HG03196 (cell line): ENCODE data around the gene GNG7.
"Not testable (repeated sequence)": the region's sequence is repeated elsewhere in the genome, so short reads cannot be mapped to it uniquely, and the experiment has no call there.

Experiments used
- ATAC-seq: cut with Tn5 transposase; IDR thresholded peaks from one replicate; pipeline ENCODE4 v1.9.1; 2021; ENCODE audit not compliant: unreplicated experiment

The GNG7 gene

GRCh38 chr19:2625434-2625833 is 77.1 kb downstream of the GNG7 start:
- ATAC-seq, result no peak

DNA sequence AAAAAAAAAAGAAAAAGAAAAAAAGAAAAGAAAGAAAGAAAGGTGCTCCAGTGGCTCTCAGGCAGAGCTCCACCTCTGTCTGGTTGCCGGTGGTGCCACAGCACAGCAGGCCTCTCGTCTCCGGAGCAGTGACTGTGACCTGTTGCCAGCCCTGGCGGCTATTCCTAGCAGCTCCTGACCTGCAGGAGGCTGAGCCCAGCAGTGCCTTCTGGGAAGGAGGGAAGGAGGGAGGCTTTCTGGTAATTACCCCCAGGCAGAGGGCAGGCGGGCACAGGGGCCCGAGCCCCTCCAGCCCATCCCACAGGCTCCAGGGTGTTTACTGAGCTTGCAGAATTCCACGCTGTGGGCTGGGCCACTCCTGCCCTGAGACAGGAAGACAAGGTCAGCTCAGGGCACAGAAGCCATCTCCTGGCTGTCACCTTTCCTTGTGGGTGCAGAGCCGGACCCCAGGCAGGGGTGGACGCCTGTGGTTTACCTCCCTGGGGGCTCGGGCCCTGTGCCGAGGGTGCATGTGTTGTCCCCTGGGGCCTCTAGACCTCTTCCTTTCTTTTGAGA is 77.9 kb downstream of the GNG7 start:
- ATAC-seq, result no peak

GRCh38 chr19:2623798-2624197 is 78.7 kb downstream of the GNG7 start:
- no peak for ATAC-seq

- ATAC-seq, result not testable (repeated sequence)
Measured at GRCh38 chr19:2622371-2622961, 80.0 kb downstream of the GNG7 start.

DNA sequence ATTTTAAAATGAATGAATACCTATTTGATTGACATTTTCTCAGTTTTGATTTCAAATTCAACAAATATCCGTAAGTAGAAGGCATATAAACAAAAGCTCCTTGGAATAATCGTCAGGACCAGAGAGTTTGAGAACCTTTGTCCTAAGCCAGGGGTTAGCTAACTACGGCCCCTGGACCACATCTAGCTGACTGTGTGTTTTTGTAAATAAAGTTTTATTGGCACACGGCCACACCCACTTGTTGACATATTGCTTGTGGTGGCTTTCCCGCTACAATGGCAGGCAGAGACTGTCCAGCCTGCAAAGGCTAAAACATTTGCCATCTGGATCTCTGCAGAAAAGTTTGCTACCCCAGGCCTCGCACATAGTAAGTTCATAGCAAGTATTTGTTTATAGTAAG is 83.4 kb downstream of the GNG7 start:
- no peak for ATAC-seq

- ATAC-seq, result no peak
Measured at GRCh38 chr19:2618611-2619010, 83.9 kb downstream of the GNG7 start.

DNA sequence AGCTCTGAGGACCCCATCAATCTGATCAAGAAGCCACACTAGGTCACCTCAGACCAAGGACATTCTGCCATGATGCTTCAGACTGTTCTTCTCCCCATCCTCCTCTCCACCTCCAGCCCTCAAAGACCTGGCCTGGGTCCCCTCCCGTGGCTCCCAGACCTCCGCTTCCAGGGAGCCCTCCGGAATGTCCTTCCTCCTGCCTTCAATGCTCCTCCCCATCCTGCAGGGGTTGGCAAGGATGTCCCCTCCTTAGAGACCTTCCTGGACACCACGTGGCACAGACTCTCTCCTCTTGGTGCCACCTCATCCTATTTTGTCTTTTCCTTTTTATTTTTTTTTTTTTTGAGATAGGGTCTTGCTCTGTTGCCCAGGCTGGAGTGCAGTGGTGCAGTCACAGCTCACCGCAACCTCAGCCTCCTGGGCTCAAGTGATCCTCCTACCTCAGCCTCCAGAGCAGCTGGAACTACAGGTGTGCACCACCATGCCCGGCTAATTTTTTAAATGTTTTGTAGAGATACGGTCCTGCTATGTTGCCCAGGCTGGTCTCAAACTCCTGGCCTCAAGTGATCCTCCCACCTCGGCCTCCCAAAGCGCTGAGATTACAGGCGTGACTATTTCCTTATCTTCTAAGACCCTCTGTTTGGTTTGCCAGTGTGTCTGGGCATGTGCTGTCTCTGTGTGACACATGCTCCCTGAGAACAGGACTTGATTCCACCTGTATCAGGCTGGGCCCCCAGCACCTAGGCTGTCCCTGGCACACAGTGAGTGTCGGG is 84.9 kb downstream of the GNG7 start:
- ATAC-seq, result no peak

DNA sequence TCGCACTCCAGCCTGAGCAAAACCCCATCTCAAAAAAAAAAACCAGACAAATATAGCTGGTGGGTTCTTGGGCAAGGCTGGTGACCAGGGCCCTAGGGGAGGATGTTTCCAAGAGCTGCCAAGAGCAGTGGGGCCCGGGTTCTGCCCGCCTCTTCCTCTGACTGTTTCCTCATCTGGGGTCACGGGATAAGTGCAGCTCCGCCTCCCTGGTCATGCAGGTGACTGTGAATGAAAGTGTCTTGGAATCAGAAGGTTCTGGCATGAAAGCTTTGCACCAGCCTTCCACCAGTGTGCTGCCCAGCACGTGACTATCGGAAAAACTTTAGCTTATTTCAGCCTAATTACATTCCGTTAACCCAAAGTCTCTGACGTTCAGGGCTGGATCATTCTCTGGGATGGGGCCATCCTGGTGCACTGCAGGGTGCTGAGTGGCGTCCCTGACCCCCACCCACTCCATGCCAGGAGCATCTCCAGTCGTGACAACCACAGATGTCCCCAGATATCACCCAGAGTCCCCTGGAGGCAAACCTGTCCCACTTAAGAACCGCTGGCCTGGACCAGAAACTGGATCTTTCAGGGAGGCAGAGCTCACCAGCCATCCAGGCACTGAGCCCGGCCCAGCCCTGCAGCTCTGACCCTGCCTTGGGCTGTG is 85.6 kb downstream of the GNG7 start:
- no peak for ATAC-seq

GRCh38 chr19:2615782-2616181 is 86.7 kb downstream of the GNG7 start:
- no peak for ATAC-seq

DNA sequence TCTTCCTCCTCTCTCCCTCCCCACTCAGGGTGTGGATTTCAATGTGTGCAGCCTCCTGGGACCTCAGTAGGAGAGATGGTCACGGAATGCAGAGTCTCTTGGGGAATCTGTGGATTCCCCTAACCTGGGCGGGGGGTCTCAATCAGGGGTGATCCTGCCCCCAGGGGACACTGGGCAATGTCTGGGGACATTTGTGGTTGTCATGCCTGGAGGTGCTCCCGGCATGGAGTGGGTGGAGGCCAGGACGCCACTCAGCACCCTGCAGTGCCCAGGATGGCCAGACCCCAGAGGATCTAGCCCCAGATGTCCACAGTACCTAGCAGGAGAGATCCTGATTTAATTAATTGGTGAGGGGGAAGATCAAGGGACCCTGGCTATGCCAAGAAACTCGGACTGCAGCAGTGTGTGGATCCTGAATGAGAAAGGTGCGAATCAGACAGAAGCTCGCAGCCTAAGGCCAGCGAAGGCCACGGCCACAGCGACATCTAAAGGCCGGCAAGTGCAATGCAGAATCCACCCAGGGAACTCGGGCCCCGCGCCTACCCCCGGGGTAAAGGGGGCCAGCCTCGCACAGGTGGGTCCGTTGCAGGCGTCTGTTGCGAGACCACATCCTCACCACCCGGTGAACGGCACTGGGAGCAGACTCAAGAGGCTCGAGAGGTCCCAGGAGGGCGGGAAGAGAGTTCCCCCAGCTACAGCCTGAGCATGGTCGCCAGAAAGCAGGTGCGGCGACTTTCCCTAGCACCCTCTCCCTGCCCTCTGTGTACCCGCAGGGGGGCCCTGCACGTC is 88.8 kb downstream of the GNG7 start:
- ATAC-seq, result no peak

DNA sequence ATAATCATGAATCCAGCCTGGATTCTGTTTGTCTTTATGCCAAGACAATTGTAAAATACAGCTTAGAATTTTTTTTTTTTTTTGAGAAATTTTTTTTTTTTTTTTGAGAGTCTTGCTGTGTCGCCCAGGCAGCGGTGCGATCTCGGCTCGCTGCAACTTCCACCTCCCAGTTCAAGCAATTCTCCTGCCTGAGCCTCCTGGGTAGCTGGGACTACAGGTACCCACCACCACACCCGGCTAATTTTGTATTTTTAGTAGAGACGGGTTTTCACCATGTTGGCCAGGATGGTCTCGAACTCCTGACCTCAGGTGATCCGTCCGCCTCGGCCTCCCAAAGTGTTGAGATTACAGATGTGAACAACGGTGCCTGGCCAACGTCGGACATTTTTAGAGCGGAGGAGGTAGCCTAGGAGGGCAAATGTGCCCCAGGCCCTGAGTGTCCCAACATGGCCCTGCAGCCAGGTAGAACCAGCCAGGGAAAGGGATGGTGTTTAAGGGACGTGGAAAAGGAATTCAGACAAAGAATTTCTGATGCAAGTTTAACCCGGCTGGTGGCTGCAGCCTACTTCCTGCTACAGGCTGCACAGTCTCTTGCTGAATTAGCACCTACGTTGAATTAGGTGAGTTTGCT is 89.8 kb downstream of the GNG7 start:
- ATAC-seq, result no peak

- no peak for ATAC-seq
Measured at GRCh38 chr19:2611483-2612464, 90.7 kb downstream of the GNG7 start.

- peak; percentile 37 for ATAC-seq
Measured at GRCh38 chr19:2610637-2611482, 91.6 kb downstream of the GNG7 start.

DNA sequence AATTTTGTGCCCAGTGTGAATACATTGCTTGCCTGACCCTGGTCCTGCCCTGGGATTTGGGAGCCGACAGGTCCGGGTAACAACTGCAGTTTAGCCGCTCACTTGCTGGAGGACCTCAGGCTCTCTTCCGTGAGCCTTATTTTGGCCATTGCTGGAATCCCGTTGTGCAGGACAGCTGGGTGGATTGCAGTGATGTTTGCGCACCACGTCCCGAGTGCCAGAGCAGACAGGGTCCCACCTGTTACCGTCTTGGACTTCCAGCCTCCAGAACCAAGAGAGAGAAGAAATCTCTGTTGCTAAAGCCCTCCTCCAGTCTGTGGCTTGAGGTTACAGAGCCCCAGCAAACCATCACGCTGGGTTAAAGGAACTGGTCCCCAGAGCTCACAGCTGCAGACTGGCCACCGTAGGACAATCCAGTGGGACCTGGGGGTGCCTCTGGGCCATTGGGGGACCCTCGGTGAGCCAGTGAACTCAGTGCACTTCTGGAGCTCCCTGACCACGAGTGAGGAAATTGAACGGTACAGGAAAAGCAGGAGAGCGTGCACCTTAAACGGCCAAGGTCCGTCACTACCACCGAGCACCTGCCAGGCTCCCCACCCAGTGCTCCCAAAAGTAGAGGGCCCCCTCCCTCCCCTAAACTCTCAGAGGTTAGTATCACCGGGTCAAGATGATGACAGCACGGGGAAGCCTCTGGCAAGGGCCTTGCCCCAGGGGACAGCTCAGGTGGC is 92.9 kb downstream of the GNG7 start:
- no peak for ATAC-seq

DNA sequence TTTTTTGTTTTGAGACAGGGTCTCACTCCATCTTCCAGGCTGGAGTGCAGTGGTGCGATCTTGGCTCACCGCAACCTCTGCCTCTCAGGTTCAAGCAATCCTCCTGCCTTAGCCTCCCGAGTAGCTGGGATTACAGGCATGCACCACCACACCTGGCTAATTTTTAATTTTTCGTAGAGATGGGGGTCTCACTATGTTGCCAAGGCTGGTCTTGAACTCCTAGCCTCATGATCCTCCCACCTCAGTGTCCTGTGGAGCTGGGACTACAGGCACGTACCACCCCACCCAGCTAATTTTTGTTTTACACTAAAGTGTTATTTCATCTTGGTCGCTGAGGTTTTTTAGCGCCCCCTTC is 93.5 kb downstream of the GNG7 start:
- ATAC-seq, result not testable (repeated sequence)

GRCh38 chr19:2608602-2608922 is 93.9 kb downstream of the GNG7 start:
- no peak for ATAC-seq

- peak; percentile 28 for ATAC-seq
Measured at GRCh38 chr19:2607712-2608601, 94.5 kb downstream of the GNG7 start.
